ENCODE results near the gene FMN2.

DNA sequence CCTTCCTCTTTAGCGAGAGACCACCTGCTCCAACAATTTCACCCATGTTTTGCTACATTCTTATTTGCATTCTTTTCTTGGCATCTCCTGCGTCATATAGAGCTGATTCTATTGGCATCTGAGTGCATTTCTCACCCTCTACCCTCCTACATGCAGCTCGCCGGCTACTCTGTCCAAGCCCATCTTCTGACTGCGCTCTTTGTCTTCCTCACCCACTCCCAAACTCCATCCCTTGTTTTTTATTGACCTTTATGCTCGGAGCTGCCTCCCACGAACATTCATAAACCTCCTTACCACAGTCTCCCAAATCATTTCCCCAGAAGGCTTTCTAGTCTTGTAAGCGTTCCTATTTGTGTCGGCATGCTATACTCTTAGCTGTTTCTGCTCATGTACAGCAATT is 33.6 kb upstream of the FMN2 start:
- TF ChIP-seq, protein P1, sequence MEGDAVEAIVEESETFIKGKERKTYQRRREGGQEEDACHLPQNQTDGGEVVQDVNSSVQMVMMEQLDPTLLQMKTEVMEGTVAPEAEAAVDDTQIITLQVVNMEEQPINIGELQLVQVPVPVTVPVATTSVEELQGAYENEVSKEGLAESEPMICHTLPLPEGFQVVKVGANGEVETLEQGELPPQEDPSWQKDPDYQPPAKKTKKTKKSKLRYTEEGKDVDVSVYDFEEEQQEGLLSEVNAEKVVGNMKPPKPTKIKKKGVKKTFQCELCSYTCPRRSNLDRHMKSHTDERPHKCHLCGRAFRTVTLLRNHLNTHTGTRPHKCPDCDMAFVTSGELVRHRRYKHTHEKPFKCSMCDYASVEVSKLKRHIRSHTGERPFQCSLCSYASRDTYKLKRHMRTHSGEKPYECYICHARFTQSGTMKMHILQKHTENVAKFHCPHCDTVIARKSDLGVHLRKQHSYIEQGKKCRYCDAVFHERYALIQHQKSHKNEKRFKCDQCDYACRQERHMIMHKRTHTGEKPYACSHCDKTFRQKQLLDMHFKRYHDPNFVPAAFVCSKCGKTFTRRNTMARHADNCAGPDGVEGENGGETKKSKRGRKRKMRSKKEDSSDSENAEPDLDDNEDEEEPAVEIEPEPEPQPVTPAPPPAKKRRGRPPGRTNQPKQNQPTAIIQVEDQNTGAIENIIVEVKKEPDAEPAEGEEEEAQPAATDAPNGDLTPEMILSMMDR (conservative IDR thresholded peaks at IDR 0.05), result no peak
- no peak for TF ChIP-seq ZFX (IDR thresholded peaks at IDR 0.05)
